Hepatocyte (in vitro differentiated cells): ENCODE data around the gene HAND1.
A peak's percentile ranks its signal among the peaks of the same experiment; 100 is the strongest.

Experiments
- EZH2 ChIP-seq: fragments of 200-600 bp; sonication (generic); IDR thresholded peaks from 2 replicates; pipeline ENCODE4 v1.6.1; 2016; ENCODE audit warnings: antibody characterized with exemption, mild to moderate bottlenecking, borderline replicate concordance
- EZH2phosphoT487 ChIP-seq: fragments of 200-600 bp; sonication (generic); IDR thresholded peaks from one replicate; pipeline ENCODE4 v1.6.1; 2018; ENCODE audit warnings: antibody characterized with exemption, mild to moderate bottlenecking, low read depth, moderate library complexity; ENCODE audit not compliant: unreplicated experiment, severe bottlenecking
- TF ChIP-seq, protein P1 (sequence below): fragments of 200-600 bp; sonication (generic); IDR thresholded peaks from 2 replicates; pipeline ENCODE4 v1.5.1; 2016; ENCODE audit warnings: antibody characterized with exemption, mild to moderate bottlenecking; ENCODE audit not compliant: poor library complexity

DNA sequence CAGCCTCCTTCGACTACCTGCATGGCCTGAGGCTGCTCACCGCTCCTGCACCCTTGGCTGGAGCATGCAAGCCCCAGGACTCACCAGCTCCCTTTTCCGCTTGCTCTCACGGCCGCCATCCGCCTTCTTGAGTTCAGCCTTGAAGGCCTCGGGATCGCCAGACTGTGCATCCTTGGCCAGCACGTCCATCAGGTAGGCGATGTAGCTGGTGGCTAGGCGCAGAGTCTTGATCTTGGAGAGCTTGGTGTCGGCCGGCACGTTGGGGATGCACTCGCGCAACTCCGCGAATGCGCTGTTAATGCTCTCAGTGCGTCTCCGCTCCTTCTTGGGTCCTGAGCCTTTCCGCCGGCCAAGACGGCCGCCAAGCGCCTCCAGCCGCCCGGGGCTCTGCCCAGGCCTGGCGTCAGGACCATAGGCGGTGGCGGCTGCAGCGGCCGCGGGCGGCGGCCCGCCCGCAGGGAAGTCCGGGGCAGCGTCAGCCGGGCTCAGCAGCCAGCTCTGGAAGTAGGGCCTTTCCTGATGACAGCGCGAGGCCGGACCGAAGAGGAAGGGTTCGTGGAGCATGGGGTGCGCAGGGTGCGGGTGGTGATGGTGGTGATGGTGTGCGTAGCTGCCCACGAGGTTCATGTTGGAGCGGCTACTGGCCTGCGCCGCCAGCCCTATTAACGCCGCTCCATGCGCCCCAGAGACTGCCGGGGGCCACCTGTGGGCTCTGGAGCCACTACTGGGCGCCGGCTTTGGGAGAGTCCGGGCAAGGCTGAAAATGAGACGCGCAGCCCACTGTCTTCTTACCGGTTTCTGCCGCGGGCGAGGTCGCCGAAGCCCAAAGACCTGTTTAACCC lies 424 bp downstream of the HAND1 start:
- TF ChIP-seq, protein P1, sequence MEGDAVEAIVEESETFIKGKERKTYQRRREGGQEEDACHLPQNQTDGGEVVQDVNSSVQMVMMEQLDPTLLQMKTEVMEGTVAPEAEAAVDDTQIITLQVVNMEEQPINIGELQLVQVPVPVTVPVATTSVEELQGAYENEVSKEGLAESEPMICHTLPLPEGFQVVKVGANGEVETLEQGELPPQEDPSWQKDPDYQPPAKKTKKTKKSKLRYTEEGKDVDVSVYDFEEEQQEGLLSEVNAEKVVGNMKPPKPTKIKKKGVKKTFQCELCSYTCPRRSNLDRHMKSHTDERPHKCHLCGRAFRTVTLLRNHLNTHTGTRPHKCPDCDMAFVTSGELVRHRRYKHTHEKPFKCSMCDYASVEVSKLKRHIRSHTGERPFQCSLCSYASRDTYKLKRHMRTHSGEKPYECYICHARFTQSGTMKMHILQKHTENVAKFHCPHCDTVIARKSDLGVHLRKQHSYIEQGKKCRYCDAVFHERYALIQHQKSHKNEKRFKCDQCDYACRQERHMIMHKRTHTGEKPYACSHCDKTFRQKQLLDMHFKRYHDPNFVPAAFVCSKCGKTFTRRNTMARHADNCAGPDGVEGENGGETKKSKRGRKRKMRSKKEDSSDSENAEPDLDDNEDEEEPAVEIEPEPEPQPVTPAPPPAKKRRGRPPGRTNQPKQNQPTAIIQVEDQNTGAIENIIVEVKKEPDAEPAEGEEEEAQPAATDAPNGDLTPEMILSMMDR: no peak
- no peak for TF ChIP-seq EZH2phosphoT487
- peak; percentile 93 for TF ChIP-seq EZH2
